ENCODE results near the gene TMEM253. TPM values are rescaled to one million over a fixed set of nuclear protein-coding genes. Genes with fewer than 3 reads are reported as not detected.

TMEM253 gene
- total and polyA plus RNA-seq, 2 experiments from 2014 or later, result 0.59 to 0.95 TPM

- peaks cover 10% of the 10 kb centered on the region; the same call in 2 of the 3 replicates for H3K4me1 Mint-ChIP-seq
- H3K4me3 ChIP-seq, result no peak overlapping the region
- H3K9me3 Mint-ChIP-seq, result no peaks in the 10 kb centered on the region
- peaks cover 6% of the 10 kb centered on the region; the same call in 1 of the 2 replicates for H3K4me1 ChIP-seq (ENCODE audit: insufficient read depth)
- DNase-seq (ENCODE audit: low spot score) (no peak), ATAC-seq (no peak)
- no peak overlapping the region for H3K4me2 ChIP-seq
- no peak overlapping the region for H2AFZ ChIP-seq
- no peak overlapping the region for H3K27ac Mint-ChIP-seq
- H3K4me3 Mint-ChIP-seq, result no peak overlapping the region
- H4K20me1 ChIP-seq (replicated peaks; ENCODE audit: insufficient read depth), result no peaks in the 10 kb centered on the region
- no peak overlapping the region for H3K27ac ChIP-seq (ENCODE audit: low read depth)
- H3K79me2 ChIP-seq (replicated peaks; ENCODE audit: insufficient read depth), result no peaks in the 10 kb centered on the region
- H3F3A ChIP-seq (replicated peaks; ENCODE audit: low read depth), result no peaks in the 10 kb centered on the region
- peaks cover 5% of the 10 kb centered on the region for H3K27me3 Mint-ChIP-seq (ENCODE audit: insufficient read depth, low read depth, poor library complexity)
- no peaks in the 10 kb centered on the region for H3K9me2 ChIP-seq (ENCODE audit: insufficient read depth)
- no peak for TF ChIP-seq ZNF114 (CRISPR knock-in tag; IDR thresholded peaks at IDR 0.05)
- TF ChIP-seq EZH2 (IDR thresholded peaks at IDR 0.05; ENCODE audit: low read depth, unreplicated experiment), result no peak
- TF ChIP-seq ZNF462 (CRISPR knock-in tag; IDR thresholded peaks at IDR 0.05), result no peak
- no peak for TF ChIP-seq ETS1 (IDR thresholded peaks at IDR 0.05)
- no peak for TF ChIP-seq REST (IDR thresholded peaks at IDR 0.05; ENCODE audit: unreplicated experiment)
- no peak for TF ChIP-seq NANOG (IDR thresholded peaks at IDR 0.05; ENCODE audit: borderline replicate concordance)
- TF ChIP-seq, protein P1, sequence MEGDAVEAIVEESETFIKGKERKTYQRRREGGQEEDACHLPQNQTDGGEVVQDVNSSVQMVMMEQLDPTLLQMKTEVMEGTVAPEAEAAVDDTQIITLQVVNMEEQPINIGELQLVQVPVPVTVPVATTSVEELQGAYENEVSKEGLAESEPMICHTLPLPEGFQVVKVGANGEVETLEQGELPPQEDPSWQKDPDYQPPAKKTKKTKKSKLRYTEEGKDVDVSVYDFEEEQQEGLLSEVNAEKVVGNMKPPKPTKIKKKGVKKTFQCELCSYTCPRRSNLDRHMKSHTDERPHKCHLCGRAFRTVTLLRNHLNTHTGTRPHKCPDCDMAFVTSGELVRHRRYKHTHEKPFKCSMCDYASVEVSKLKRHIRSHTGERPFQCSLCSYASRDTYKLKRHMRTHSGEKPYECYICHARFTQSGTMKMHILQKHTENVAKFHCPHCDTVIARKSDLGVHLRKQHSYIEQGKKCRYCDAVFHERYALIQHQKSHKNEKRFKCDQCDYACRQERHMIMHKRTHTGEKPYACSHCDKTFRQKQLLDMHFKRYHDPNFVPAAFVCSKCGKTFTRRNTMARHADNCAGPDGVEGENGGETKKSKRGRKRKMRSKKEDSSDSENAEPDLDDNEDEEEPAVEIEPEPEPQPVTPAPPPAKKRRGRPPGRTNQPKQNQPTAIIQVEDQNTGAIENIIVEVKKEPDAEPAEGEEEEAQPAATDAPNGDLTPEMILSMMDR (conservative IDR thresholded peaks at IDR 0.05; ENCODE audit: low read depth in 2 of 2), result no peak
- no peak for TF ChIP-seq STAT1 (IDR thresholded peaks at IDR 0.05; ENCODE audit: unreplicated experiment)
- no peak for TF ChIP-seq EZH2phosphoT487 (IDR thresholded peaks at IDR 0.05; ENCODE audit: unreplicated experiment)
- TF ChIP-seq ZNF331 (CRISPR knock-in tag; IDR thresholded peaks at IDR 0.05; ENCODE audit: low read depth), result no peak
- no peak for TF ChIP-seq CREB1 (CRISPR knock-in tag; IDR thresholded peaks at IDR 0.05; ENCODE audit: low read depth)
- no peak for TF ChIP-seq POLR2AphosphoS5 (IDR thresholded peaks at IDR 0.05; ENCODE audit: low read depth)
- no peak for TF ChIP-seq JUNB (IDR thresholded peaks at IDR 0.05; ENCODE audit: unreplicated experiment)
- no peaks in the 10 kb centered on the region for H3K27me3 ChIP-seq (ENCODE audit: insufficient read depth)
- H3K36me3 Mint-ChIP-seq (ENCODE audit: low read depth), result no peaks in the 10 kb centered on the region
- H3K36me3 ChIP-seq (ENCODE audit: insufficient read depth), result no peaks in the 10 kb centered on the region
These were observed 46.1 kb upstream of the TMEM253 start for GRCh38 chr14:21054768-21055145.

Measured in GM23338 (cell line).